Measurements from ENCODE around the gene MTRF1. TPM values are rescaled to one million over a fixed set of nuclear protein-coding genes. Genes with fewer than 3 reads are reported as not detected.

MTRF1 gene
- total RNA-seq, 1 donor from 2014 or later: 10.7 TPM

GRCh38 chr13:41196011-41196410 lies 67.4 kb downstream of the MTRF1 start:
- no peak overlapping the region for H3K4me3 ChIP-seq
- intact Hi-C loops (cut with DNase I): no loop called here
- H3K27ac ChIP-seq: no peak overlapping the region
- no peak for TF ChIP-seq CTCF (IDR thresholded peaks at IDR 0.05)
- H3K4me1 ChIP-seq: peaks cover 8% of the 10 kb centered on the region
- ATAC-seq (no peak), DNase-seq (no peak)
- H3K9me3 ChIP-seq: no peaks in the 10 kb centered on the region
- no peaks in the 10 kb centered on the region for H3K36me3 ChIP-seq
- no peaks in the 10 kb centered on the region for H3K27me3 ChIP-seq

- Histone ChIP-seq H3K27me3 (no peaks in the 10 kb centered on the region), H3K9me3 (no peaks in the 10 kb centered on the region), H3K4me1 (peaks cover 8% of the 10 kb centered on the region), H3K27ac (peak within 1 kb of the TSS; percentile 86), H3K4me3 (peak within 1 kb of the TSS; percentile 79), H3K36me3 (no peaks in the 10 kb centered on the region)
- ATAC-seq (peak; percentile 99), DNase-seq (peak; percentile 98)
- intact Hi-C loops (cut with DNase I): no loop called here
- TF ChIP-seq CTCF (IDR thresholded peaks at IDR 0.05): no peak
Measured at GRCh38 chr13:41193919-41194824, 69.2 kb downstream of the MTRF1 start, which contains the start of gene KBTBD7. KBTBD7 (minus strand) TSS chr13:41194569; CDS start chr13:41194257, 312 bp downstream.

- Histone ChIP-seq H3K4me3 (peak overlapping the region; percentile 79), H3K4me1 (peaks cover 8% of the 10 kb centered on the region), H3K36me3 (no peaks in the 10 kb centered on the region), H3K27ac (no peak overlapping the region), H3K9me3 (no peaks in the 10 kb centered on the region), H3K27me3 (no peaks in the 10 kb centered on the region)
- TF ChIP-seq CTCF (IDR thresholded peaks at IDR 0.05): no peak
- intact Hi-C loops (cut with DNase I): no loop called here
- DNase-seq (no peak), ATAC-seq (no peak)
Measured at GRCh38 chr13:41193469-41193868, 69.9 kb downstream of the MTRF1 start.

GRCh38 chr13:41188584-41188983 lies 74.8 kb downstream of the MTRF1 start:
- Histone ChIP-seq H3K9me3 (no peaks in the 10 kb centered on the region), H3K27me3 (no peaks in the 10 kb centered on the region), H3K36me3 (no peaks in the 10 kb centered on the region), H3K4me1 (peaks cover 8% of the 10 kb centered on the region), H3K27ac (no peak overlapping the region), H3K4me3 (no peak overlapping the region)
- no peak for TF ChIP-seq CTCF (IDR thresholded peaks at IDR 0.05)
- intact Hi-C loops (cut with DNase I): no loop called here
- ATAC-seq: no peak
- no peak for DNase-seq

GRCh38 chr13:41186481-41186880 lies 76.9 kb downstream of the MTRF1 start:
- no peak overlapping the region for H3K4me3 ChIP-seq
- ATAC-seq (no peak), DNase-seq (no peak)
- H3K9me3 ChIP-seq: no peaks in the 10 kb centered on the region
- intact Hi-C loops (cut with DNase I): no loop called here
- H3K27me3 ChIP-seq: no peaks in the 10 kb centered on the region
- no peak for TF ChIP-seq CTCF (IDR thresholded peaks at IDR 0.05)
- no peaks in the 10 kb centered on the region for H3K4me1 ChIP-seq
- no peaks in the 10 kb centered on the region for H3K36me3 ChIP-seq
- H3K27ac ChIP-seq: no peak overlapping the region

Measured in upper lobe of right lung (tissue), 1 donor.